GM19240 (cell line): ENCODE results near the gene SINHCAF.
A peak's percentile ranks its signal among the peaks of the same experiment; 100 is the strongest.
"Not testable (repeated sequence)": the region's sequence is repeated elsewhere in the genome, so short reads cannot be mapped to it uniquely, and the experiment has no call there.

Experiments used
- DNase-seq: peaks from one replicate; pipeline ENCODE4 v3.0.0; 2011; ENCODE audit warnings: low spot score; ENCODE audit not compliant: insufficient read length

Gene SINHCAF, protein sequence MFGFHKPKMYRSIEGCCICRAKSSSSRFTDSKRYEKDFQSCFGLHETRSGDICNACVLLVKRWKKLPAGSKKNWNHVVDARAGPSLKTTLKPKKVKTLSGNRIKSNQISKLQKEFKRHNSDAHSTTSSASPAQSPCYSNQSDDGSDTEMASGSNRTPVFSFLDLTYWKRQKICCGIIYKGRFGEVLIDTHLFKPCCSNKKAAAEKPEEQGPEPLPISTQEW

DNA sequence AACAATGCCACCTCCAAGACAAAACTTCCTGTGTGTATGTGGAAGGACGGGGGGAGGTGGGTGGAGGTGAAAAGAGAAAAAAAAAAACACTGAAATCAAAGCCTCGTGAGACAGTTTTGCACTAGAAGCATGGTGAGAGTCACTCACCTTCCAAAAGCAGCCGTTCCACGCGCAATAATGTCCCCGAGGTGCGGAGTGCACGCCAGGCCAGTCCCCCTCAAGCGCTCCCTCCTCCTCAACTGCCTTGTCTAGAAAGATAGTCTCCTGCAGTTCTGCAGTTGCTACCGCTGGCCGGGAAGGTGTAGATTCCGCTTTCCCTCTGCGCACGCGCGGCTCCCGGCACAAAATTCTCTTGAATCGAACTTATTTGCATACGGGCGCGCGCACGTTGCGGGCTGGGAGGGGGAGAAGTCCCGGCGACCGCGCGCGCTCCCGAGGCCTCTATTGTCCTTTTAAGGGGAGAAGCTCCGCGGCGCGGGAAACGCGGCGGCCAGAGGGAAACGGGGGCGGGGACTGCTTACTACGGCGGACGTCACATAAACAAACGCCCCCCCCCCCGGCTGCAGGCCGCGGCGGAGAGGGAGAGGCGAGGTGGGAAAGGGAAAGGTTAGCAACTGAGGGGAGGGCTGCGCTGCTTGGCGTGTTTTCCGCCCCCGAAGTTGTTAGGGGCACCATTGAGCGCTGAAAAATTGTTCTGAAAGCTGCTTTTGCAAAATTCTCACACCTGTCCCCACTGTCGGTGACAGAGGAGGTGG, at the start of gene SINHCAF:
SINHCAF (minus strand) TSS at position 274 of the 755 bp plus-strand sequence. CDS start 27,946 bp downstream, outside the sequence.
- peak; percentile 85 for DNase-seq

DNA sequence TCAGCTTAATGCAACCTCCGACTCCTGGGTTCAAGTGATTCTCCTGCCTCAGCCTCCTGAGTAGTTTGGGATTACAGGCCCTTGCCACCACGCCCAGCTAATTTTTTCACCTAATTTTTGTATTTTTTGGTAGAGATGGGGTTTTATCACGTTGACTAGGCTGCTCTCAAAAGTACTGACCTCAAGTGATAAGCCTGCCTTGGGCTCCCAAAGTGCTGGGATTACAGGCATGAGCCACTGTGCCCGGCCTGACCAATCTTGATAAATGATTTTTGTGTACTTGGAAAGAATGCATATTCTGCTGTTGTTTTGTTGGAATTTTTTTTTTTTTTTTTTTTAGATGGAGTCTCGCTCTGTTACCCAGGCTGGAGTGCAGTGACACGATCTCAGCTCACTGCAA, 49.5 kb upstream of the SINHCAF start:
- not testable (repeated sequence) for DNase-seq

DNA sequence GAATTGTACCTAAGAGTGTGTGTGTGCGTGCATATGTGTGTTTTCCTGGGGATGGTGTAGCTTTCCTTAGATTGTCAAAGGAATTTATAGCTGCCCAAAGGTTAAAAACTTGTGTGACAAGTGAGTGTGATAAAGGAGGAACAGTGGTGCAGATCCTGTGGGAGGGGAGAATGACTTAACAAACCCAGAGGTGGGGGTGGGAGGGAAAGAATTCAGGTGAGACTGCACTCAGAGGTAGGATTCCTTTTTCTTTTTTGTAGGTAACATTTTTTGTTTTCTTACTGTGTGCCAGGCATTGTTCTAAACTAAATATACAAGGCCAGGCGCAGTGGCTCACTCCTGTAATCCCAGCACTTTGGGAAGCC, 45.3 kb upstream of the SINHCAF start:
- DNase-seq = no peak

DNA sequence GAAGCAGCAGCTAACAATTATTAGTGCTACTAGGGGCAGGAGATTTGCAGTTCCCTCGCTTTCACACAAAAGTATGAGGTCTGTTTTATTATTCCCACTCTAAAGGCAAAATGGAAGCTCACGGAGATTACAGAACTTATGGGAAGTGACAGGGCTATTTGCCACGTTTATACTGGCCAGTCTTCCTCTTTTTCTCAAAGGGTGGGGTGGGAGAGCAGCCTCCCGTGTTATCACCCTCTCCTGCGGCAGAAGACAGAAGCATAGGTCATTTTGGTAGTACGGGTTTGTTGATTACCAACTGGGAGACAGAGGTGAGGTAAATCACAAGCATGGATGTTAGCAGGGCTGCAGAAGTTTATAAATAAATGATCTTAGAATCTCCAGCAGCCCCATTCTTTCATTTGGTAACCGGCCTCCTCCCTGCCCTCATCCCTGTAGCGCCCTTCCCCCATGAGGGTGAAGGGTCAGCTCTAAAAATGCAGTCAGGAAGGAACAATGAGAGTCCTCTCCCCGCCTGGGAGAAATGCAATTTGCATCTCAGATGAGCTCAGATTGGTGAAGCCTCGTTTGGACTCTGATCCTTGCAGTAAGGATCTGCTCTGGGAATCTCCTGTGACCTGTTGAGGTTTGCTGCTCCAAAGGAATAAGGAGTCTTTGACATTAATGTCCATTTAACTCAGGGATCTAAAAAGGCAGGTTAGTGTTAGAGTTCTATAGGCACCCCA, 44.7 kb upstream of the SINHCAF start:
- DNase-seq = no peak

DNA sequence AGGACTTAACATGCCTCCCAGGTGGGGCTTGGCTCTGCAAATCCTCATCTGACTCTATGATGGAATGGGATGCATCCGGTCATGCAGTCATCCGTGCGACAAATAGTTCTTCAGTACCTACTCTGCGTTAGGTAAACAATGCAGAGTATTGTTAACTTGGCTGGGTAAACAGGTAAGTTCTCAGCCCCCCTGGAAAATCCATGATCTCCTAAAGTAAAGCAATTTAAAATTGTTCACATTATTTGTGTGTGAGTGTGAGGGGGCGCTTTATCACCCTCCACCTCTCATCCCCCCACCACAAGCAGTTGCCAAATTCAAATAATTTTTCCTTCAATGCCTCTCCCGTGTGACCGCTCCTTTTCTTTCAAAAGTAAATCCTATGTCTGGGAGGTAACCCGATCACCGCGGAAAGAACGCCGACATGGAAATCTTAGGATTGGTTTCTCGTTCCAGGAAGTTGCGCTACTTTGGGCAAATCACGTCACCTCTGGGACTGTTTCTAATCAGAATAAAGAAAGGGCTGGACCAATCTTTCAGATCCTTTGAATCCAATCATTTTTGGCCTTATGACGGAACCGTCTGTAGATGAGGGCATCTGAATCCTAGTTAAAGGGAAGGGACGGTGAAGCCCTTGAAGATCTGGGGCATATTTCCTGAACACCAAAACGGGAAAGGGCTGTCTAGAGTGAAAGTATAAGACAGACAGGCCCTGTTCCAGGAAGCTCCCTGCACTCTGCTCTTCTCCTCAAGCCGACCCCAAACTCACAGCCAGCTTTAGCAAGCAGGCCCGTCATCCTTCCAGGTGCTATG, 44.0 kb upstream of the SINHCAF start:
- no peak for DNase-seq

DNA sequence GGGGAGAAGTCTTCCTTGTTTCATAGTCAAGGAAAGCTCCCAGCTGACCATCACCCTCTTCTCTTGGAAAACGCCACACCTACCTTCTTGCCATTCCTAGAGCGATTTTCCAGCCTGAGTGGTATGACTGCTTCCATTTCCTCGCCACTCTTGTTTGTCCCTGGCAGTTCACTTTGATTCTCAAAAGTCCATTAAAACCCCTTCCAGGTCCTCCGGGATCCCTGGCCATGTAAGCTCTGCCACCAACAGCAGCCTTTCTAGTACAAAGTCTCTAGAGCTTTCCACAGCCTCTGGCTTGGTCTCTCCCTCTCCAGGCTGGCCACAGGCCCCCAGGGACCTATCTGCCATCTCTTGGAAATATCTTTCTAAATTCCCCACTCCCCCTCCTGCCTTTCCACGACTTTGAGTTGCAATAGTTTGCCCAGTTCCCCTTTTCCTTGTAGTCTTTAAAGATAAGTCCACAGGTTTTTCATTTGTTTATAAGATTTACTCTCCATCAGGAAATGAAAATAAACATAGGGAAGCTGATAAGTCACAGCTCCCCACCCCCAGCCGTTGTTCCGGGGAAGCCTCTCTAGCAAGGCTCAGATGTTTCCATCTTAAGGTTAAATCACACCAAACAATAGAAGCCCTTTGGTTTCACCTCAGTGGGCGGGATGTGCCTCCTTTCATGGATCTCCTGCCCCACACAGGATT, 42.9 kb upstream of the SINHCAF start:
- DNase-seq = no peak

DNA sequence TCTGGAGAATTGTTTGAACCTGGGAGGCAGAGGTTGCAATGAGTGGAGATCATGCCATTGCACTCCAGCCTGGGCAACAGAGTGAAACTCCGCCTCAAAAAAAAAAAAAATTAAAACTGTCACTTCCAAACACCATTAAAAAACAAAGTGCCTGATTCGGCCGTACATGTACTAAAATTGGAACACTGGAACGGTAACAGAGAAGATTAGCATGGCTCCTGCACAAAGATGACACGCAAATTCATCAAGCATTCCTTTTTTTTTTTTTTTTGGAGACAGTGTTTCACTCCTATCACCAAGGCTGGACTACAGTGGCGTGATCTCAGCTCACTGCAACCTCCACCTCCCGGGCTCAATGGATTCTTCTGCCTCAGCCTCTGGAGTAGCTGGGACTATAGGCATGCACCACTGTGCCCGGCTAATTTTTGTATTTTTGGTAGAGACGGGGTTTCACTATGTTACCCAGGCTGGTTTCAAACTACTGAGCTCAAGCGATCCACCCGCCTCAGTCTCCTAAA, 40.2 kb upstream of the SINHCAF start:
- no peak for DNase-seq

DNA sequence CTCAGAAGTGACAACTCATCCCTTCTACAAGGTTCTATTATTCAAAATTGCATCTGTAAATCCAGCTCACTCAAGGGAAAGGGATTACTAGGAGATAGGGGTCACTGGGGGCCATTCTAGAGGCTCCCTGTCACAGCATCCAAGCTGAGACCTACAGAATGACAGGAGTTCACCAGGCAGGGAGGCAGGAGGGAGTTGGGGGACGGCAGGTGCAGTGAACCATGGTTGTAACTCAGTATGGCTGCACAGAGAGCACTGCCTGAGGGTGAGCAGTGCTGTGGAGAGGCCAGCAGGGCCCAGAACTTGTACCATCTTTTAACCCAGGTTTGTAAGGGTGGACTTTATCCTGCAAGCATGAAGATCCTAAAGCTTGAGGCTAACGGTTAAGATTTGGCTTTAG, 37.9 kb upstream of the SINHCAF start:
- no peak for DNase-seq

DNA sequence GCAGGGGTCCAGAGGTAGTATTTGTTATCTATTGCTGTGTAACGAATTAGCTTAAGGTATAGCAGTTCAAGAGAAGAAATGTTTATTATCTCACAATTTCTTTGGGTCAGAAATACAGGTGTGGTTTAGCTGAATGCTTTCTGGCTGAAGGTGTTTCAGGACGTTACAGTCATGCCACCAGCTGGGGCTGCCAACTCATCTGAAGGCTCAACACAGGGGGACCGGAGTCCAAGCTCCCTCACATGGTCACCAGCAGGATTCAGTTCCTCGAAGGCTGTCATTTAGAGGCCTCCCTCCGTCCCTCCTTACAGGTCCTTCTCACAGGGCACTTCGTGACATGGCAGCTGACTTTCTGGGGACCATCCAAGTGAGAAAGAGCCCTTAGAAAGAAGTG, 37.5 kb upstream of the SINHCAF start:
- no peak for DNase-seq

DNA sequence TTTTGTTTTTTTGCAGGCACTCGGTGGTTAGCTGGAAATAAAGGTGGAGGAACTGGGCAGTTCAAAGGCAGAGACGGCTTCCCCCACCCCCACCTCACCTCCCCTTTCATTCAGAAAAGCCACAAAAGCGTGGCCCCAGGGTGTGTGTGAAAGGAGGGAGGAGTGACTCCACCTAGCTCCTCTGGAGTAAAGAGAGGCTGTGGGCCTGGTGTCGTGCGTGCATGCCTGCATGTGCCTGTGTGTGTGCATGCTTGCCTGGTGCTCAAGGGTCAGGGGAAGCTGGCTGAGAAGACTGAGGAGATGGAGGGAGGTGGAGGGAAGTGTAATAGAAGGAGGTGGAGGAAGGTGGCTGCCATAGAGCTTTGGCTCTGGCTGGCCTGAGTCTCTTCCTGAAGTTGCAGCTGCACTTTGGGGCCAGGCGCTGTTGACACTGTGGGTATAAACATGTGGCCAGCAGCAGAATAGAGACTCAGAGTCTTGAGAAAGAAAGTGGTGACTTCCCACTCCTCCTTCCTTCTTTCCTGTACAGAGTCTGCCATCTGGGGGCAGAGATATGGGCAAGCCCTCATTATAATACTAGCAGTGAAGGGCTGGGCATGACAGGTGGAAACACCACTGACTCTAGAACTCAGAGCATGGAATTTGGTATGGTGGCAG, 36.9 kb upstream of the SINHCAF start:
- no peak for DNase-seq

DNA sequence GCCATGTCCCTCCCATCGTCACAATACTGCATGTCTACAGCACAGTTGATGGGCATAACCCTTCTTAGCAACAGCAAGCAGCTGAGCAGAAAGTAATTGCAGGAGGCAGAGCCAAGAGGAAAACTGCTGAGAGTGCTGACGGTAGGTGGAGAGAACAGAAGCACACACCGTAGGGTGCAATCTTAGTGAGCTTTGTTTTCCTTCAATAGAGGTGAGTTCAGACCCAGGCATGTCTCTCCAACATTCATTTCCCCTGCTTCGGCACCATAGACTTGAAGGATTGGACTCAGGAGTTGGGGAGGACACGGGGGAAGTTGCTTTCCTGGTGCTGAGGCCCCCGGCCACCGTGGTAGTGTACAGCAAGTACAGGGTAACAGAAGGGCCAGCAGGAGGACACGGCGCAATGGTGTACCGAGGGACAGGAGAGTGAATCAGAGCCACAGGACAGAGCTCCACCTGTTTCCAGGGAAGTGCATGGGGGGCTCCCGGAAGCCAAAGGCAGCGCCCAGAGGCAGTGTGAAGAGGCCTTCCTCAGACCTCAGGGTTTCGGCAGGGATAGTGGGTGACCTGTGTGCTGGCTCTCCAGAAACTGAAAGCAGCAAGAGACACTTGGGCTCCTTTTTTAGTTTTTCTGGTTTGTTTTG, 36.3 kb upstream of the SINHCAF start:
- peak; percentile 18 for DNase-seq

DNA sequence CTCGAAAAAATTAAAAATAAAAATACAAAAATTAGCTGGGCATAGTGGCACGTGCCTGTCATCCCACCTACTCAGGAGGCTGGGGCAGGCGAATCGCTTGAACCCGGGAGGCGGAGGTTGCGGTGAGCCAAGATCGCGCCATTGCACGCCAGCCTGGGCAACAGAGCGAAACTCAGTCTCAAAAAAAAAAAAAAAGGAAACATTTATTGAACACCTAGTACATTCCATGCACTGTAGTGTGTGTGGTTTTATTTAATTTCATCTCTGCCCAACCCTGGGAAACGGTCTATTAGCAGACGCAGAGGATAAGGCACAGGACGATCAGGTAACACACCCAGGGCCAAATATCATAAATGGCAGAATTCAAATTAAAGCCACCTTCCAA, 35.8 kb upstream of the SINHCAF start:
- DNase-seq = no peak

DNA sequence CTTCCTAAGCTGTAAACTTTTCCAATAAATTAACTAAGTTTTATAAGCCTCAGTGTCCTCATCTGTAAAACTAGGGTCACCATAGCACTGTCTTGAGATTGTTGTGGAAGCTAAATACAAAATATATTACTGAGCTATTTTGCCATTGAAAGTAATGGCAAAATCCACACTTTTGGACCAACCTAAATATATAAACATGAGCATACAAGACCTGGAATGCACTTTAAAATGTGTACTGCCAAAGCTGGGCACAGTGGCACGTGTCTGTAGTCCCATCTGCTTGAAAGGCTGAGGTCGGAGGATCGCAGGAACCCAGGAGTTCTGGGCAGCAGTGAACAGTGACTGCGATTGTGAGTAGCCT, 29.8 kb upstream of the SINHCAF start:
- DNase-seq = no peak

DNA sequence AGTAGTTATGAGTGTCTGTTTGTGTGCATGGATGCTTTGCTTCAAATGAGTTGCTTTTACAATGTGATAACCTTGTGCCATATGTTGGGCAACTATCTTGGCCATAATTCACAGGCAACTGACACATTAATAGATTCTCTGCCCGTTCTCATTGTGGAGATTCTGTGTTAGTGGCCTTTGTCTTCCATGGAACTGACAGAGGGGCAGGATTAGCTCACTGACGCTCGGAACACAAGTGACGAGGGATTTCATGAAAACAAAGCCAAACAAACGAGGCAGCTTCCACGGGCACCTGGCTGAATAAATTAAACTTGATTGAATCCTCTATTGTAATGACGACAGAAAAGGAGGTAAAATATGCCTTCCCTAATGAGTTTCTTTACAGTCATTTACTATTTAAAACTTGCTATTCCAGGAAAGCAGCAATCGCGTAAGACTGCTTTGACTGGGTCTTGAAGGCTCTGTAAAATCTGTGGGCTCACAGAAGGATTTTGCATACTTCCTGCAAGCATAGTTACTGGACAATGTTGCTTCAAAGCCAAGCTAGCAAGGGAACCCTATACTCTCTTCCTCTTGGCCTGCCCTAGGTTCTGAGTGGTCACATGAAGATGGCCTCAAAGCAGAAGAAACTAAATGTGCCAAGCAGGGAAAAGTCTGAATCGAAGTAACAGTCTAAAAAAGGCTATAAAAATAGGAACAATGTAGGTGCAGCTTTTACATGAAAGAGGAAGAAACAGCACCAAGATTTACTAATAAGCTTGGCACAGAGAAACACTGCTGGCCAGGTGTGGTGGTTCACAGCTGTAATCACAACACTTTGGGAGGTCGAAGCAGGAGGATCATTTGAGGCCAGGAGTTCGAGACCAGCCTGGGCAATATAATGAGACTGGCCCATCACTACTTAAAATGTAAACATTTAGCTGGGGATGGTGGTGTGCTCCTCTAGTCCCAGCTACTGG, 28.1 kb upstream of the SINHCAF start:
- DNase-seq = no peak

DNA sequence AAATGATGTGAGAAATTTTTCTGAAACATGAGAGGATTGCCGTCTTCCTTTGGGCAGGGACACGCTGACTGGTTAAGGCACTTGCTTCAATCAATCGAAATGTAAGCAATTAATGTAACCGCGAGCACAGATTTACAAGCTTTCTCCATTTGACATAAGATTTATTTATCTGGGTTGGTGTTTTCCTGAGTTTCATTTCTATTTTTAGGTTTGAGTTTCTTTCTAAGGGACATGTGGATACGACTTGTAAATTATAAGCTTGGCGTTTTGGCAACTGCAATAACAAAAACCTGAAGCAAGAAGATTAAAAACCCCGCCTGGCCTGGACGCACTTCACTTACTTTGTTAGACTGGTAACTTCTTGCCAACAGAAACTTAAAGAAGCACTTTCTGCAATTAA, 20.3 kb upstream of the SINHCAF start:
- DNase-seq = no peak

DNA sequence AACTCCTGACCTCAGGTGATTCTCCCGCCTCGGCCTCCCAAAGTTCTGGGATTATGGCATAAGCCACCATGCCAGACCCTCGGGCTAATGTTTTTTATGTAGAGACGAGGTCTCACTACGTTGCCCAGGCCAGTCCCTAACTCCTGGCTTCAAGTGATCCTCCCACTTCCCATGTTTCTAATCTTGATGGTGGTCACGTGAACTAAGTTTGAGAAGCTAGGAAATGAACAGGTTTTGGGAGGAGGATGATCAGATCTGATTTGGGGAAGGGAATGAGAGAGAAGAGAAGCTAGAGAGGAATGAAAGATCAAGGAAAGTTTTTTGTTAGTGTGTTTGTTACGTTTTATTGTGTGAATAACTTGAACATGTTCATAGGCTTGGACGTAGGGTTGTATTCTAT, 17.2 kb upstream of the SINHCAF start:
- DNase-seq = no peak

DNA sequence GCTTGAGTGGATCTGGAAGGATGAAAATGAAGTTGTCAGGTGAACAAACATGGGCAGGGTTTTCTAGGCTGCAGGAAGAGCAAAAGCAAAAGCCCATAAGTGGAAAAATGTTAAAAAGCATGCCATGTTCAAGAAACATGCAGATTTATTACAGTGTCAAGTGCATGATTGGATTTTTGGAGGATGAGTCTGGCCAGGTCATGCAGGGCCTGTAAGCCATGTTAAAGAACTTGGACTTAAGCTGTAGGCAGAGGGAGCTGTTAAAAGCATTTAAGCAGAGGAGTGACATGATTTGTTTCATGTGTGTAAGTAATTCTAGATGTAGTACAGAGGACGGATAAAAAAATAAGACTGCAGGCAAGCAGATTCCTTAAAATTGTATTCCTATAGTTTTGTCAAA, 16.3 kb upstream of the SINHCAF start:
- DNase-seq = no peak

DNA sequence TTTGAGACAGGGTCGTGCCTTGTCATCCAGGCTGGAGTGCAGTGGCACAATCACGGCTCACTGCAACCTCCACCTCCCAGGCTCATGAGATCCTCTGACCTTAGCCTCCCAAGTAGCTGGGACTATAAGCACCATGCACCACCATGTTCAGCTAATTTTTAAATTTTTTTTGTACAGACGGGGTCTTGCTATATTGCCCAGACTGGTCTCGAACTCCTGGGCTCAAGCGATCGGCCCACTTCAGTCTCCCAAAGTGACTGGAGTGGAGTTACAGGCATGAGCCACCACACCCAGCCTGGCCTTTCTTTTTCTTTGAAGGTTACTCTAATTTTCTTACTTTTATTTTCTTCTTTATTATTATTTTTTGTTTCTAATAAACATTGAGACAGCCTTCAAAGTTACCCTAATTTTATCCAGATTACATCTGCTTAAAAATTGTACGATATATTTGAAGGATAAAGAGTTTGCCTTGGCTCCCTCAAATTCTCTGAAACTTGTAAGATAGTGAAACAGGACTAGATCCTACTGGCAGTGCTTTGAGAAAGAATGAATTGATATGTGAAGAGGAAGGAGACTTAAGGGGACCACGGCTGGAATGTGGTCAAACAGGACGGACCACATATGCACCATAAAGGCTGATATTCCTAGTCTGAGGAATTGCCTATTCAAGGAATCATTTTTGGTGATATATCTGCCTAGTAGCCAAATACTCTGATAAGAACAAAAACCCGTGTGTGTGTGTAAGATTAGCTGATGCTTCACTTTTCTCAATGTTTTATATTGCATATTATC, 14.1 kb upstream of the SINHCAF start:
- DNase-seq = no peak
